NCI-H187 (cell line): ENCODE results near the gene SMAD3.
A peak's percentile ranks its signal among the peaks of the same experiment; 100 is the strongest.

Source experiments
- DNase-seq, 2 experiments: peaks; one replicate each; lab custom pipeline; 2025; lab: John Stamatoyannopoulos, UW

Gene SMAD3

DNA sequence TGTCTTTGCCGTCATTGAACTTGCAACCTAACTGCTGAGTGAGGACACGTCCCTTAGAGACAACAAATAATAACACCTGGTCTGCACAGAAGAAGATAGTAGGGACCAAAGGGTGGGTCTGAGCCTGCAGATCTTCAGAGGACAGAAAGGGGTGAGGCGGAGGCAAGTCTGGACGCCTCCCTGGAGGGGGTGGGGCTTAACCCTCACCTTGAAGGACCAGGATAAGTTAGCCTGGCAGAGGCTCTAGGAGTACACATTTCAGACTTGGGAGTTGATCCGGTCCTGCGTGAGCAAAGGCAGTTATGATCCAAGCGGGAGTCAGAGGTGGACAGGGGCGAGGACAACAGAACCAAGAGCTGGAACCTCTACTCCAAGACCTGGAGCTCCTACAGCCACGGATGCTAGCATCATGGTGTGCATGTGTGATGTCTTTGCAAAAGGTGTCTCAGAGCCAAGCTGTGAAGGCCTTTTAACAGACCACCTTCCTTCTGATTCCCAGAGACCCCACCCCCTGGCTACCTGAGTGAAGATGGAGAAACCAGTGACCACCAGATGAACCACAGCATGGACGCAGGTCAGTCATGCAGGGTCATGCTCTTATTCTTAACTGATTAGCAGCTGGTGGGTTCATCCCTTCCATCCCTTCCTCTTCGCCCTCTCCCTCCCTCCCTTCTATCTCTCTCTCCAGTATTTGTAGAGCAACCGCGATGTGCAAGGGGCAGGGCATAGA, 101.0 kb downstream of the SMAD3 start:
- no peak for DNase-seq

DNA sequence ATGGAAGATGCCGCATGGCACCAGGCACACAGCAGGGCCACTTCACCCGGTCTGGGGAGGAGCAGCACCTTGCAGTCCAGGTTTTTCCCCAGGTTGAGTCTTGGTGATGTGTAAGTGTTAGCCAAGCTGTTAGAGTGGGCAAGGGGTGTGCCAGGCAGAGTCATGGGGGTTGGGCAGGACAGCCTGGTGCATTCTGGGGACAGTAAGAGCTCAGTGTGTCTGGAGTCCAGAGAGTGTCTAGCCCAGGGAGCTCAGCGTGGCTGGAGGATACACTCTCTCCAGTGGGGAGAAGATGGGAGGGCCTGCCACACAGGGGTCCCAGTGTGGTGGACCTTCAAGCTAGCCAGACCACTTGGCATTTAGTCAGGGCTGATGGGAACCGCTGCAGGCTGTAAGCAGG, 101.7 kb downstream of the SMAD3 start:
- DNase-seq, result no peak

DNA sequence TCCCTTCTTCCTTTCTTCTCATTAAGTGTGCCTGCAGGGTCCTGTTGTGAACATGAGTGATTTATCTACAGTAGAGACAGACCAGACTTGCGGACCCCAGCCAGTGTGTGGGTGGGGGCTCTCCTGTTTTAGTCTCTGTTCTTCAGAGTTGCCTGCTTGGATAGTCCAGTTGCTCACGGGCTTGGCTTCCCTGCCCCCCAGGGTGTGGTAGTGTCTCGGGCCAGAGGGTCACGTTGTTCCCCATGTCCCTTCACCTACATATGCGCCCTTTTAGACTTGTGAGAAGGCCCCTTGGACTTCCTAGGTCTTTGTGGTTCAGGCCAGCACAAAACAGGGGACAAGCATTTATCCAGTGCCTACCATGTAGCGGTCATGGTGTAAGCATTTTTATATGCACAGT, 103.3 kb downstream of the SMAD3 start:
- DNase-seq, result no peak

DNA sequence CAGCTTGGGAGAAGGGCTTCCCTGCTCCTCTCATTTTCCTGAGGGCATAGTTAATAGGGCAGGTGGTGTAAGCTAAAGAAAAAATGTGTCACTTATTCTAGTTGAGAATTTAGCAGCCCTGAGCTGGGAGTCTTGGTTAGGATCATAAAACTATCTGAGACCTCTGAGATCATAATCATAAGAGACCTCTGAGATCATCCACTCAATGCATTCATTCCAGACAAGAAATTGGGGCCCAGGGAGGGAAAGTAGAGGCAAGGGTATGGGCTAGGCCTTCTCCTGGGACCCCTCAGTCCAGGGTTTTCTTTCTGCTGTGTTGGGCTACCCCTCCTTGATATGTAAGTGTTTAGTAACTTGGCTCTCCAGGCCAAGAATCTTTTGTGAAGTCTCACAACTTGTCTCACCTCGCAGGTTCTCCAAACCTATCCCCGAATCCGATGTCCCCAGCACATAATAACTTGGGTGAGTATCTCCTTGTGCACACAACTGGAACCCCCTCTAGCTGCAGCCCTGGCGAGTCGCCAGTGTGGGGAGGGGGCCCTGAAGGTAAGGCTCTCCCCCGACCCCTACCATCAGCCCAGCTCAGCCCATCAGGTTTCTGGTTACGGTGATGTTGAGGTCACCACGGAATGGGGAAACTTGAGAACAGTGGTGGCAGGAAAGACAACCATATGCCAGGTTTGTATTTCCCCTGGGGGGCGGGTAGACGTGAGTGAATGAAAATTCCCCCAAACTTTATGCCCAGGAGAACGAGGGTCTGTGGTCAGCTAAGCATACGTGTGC, 104.9 kb downstream of the SMAD3 start:
- no peak for DNase-seq

DNA sequence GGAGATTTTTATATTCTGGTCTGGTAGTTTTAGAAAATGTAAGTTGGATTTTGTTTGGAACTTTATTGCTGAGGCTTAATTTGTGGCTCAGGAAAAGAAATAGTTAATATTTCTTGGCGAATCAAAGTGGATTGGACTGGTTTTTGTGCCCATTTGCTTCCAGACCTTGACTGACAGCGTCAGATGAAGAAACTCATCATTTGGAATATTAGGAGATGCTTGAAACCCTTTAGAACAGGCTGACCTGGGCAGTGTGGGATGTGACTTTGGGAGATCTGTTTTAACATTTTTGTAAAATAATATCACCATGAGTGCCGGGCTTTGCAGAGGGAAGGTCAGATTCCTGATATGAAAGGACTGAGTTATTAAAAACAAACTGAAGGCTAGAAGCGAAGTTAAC, 106.1 kb downstream of the SMAD3 start:
- no peak for DNase-seq

DNA sequence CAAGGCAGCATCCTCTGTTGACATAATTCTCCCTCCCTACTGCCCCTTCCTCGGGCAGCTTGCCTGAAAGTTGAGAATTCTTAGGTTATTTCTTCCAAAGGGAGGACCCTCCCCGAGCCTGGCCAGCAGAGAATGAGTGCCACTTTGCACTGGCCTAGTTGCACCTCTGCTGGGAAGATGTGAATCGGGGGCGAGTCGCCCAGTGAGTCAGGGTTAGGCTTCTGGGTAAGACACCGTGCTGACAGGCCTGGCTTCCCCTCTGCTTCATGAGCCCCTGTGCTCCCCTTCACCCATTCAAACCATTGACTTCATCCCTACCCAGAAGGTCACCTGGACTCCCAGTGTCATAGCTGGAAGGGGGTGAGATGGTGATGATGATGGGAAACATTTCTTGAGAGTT, 106.8 kb downstream of the SMAD3 start:
- no peak for DNase-seq

DNA sequence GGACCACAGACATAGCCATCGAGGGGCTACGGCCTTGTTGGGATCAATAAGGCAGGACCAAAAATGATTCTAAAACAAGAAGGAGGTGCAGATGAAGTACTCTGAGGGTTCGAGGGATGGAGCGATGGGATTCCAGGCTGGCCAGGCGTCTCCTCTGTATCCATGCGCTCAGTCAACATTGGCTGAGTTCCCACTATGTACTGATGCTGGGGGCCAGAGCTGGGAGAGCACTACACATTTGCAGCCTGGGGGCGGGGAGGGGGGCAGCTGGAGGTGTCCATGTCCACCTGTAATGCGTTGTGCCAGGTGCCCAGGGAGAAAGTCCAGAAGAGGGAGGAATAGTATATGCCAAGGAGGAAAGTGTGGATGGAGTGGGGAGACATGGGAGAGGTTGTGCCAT, 107.6 kb downstream of the SMAD3 start:
- no peak for DNase-seq

DNA sequence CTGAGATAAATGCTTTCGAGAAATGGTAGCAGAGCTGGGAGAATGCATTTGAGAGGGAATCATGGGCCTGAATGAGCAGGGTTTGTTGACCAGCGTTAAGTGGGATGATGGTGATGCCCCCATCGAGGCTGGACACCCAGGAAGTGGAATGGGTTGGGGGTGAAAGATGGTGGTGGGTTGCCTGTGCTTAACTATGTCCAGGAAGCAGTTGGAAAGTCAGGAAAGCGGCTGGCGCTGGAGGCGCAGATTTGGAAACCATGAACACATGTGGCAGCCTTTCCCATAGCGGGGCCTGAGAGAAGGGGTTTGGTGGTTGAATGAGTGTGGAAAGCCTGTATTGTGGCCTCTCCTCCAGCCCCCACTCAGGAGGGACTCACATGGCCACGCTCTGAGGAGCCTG, 108.4 kb downstream of the SMAD3 start:
- no peak for DNase-seq

DNA sequence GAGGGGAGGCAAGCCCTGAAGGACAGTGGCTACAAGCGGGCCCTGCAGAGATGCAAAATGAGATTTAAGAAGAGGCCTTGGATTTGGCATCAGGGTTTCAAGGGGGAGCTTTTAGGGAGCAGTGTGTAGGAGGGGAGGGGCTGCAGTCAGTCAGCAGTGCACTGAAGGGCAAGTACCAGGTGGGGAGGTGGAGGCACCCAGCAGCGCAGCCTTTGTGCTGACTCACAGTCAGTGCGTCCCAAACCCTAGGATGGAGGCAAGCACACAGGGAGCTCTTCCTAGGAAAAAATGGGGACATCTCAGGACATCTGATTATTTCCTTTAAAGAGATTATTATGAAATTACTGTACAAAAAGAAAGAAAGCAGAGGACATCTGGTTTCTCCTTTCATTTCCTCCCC, 109.0 kb downstream of the SMAD3 start:
- no peak for DNase-seq

DNA sequence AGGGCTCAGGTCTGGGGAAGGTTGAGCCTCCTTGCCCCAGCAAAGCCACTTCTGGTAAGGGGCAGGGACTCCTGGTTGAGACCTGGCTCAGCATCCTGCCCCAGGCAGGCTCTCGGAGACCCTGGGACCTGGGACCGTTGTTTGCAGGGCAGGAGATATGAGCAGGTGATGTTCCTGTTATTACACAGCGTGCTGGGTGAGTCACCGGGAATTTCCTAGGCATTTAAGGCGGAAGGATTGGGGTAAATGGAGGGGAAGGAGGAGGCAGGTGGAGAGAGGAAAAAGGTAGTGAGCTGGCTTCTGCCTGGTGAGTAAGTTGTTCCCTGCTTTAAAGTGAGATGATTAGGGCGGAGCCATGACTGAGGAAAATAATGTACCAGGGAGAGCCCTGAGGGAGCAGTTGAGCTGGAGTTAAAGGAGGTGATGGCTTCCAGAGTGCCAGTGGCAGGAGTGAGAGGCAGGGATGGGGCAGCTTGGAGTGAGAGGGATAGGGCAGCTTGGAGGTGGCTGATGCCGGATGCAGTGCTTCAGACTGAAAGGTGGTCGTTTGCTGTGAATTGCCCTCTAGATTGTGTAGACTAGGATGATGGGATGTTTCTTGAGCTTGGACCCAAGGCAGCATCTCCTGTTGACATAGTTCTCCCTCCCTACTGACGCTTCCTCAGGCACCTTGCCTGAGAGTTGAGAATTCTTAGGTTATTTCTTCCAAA, 109.6 kb downstream of the SMAD3 start:
- DNase-seq, result no peak

DNA sequence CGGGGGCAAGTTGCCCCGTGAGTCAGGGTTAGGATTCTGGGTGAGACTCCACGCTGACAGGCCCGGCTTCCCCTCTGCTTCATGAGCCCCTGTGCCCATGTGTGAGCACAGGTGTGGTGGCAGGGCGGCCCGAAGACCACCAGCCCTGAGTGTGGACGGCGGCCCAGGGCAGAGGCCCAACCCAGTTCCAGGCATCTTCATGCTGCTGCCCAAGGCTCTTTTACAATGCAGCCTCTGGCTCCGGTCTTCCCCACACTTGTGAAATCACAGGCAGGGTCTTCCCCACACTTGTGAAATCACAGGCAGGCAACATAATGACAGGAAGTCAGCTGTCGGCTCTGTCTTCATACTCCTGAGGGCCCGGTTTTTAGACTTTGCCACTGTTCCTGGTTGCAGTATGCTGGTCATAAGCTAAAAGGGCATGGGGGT, 110.3 kb downstream of the SMAD3 start:
- DNase-seq, result no peak

DNA sequence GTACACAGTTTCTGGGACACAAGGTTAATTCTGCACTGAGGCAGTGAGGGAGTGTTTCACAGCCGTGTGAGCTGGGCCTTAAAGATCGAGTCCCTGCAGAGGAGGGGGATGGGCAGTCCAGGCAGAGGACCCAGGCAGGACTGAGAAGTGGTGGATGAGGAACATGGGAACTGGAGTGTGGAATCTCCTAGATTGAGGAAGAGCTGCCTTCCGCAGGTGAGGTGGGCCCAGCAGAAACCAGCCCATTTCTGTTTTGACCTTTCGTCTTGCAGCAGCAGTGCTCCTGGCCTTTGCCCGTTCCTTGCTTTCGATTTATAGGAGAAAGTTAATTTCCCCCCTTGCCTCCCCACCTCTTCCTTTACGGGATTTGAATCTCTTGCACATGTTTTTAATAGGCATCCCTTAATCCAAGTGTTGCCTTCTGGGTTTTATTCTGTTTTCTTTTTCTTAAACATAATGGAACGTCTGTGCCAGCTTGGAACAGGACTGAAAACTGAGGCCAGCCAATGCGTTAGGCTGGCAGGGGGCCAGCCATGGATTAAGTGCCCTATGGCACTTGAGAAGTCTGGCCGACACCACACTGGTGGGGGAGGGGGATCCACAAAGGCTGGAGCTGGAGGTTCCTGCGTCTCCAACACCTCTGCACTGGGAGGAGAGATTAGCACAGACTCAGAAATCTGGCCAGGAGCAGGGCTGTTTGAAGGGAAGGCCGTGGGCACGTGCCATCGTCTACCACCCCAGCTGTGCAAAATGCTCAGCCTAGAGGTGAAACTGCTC, 111.0 kb downstream of the SMAD3 start:
- DNase-seq, result peak in 1 of 2 experiments; percentile 23

DNA sequence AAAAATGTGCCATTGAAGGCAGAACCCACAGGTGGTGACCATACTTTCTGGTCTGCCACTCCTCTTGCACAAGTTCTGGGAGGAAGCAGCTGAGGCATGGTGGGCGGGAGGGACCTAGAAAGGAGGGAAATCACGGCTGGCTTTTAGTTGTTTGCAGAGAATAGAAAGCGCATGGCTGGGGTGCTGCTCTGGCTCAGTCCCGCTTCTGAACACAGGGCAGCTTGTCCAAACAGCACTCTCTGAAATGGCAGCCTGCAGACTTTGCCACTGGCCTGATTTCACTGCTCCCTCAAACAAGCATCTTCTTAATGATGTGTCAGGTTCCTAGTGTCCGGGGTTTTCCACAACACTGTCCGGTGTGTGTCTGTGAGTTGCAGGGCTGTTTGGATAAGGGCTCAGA, 112.3 kb downstream of the SMAD3 start:
- DNase-seq, result no peak

DNA sequence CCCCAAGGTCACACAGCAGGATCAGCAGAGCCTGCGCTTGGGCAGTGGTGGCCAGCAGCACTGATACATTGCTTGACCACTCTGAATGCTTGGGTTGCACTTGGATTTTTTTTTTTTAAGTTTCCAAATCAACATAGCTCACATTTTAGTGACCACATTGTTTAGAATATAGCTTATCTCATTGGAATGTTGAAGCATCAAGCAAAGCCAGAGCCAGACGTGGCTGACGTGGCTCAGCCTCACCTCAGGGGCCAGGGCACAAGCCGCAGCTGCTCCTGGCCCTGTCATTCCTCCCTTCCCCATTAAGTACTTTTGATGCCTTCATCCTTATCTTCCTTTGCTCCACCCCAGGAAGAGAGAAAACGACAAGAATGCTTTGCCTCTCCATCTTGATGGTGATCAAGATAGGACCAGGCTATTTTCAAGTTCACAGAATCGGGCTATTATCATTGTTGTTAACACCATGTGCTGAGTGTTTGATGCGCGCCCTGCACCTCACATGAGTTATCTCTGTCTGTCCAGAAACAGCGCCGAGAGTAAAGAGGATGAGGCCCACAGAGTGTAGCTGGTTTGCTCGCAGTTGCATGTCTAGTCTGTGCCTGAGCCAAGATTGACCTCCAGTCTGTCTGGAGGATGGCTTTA, 113.3 kb downstream of the SMAD3 start:
- no peak for DNase-seq

DNA sequence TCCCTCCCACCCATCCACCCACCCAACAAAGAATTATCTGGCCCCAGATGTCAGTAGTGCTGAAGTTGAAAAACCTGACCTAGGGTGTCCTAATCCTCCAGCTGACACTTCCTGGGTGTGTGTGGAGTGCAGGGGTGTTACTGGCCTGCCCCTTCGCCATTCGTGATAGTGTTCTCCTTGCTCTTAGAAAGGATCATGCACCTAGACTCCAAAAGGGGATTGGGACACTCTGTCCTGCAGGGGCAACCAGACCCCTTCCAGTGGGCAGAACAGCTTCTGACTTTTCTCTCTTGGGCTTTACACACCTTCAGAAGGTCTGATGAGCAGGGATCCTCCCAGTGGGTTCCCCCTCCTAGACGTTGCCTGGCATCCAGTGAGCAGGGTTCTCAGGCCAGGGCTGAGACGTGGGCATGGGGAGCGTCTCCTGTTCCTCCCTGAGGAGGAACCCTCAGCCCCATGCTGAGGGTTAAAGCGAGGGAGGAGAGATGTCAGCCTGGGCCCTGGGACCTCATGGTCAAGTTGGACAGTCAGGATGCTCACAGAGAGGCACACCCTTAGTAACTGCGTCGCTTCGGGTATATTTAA, 114.1 kb downstream of the SMAD3 start:
- no peak for DNase-seq

DNA sequence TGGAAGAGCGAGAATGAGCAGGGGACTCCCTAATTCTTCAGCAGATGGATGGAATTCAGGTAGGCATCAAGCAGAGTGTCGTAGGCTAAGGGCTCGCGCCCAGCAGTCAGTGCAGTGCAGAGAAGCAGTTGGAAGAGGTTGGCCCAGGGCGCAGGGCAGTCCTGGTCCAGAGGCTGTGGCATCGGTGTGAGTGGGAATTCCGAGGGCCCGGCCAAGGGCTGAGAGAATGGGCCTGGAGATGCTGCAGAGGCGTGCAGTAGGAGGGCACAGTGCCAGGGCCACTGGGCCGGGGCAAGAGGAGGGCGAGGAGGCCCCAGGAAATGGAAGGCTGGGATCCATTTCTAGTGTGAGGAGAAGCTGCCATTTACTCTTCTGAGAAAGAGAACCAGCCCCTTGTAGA, 114.6 kb downstream of the SMAD3 start:
- DNase-seq, result no peak

DNA sequence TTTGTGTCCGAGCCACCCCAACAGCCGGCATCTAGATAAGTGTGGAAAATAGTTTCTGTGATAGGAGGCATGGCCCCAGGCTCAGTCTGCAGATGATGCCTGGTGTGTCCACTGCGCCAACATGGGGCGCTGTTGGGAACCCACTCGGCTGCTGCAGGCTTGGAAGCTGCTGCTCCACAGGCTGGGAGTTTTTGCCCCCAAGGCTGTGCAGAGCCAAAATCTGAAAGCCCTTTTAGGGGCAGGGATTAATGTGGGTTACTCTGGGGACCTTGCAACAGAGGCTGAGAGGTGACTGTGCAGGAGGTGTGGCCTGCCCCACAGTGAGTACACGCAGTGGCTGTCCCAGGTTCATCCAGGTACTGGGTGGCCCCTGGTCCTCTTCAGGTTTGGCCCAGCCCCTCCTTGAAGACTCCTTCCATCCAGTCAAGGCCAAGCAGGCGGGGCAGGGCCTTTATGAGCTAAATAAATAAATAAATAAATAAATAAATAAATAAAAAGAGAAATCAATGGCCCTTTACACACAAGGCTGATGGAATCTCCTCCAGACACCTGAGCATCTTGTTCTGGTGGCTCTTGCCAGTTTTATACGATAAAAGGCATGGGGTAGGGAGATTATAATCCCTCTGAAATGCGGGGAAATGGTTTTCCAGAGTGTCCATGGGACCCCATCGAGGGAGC, 115.3 kb downstream of the SMAD3 start:
- no peak for DNase-seq

DNA sequence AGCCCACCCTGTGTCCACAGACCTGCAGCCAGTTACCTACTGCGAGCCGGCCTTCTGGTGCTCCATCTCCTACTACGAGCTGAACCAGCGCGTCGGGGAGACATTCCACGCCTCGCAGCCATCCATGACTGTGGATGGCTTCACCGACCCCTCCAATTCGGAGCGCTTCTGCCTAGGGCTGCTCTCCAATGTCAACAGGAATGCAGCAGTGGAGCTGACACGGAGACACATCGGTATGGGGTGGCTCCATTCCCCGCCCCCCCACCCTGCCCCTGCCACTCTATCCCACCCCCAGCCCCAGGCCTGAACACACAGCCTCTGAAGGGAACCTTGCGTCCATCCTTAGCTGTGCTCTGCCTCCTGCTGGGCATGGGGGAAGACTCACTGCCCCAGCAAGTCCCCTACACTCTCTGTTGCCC, 115.8 kb downstream of the SMAD3 start:
- no peak for DNase-seq

DNA sequence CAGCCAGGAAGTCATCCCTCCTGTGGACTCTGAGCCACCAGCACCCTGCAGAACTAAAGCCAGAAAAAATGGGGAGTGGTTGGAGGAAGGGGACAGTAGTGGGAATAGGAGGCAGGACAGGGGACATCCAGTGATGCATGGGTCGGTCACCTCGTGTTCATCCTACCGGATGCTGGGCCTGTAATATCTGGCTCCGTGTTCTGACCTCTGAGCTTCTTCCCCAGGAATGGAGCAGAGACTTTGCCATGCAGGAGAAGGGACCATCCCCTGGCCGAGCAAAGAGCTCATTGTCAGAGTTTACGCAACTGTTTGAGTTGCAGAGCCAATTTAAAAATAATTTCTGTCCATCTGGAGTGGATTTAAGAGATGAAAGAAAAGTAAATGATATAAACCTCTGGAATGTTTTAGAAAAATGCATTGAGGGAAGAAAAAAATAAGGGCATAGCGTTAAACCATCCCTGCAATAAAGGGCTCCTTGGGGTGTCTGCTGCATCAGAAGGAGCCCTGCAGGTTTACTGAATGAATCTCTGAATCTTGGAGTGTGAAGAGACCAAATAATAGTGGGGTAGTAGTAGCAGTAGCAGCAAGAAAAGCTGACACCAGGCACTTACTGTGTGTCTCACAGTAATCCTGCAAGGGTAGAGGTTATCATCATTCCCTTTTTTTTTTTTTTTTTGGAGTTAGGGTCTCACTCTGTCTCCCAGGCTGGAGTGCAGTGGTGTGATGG, 118.2 kb downstream of the SMAD3 start:
- no peak for DNase-seq
